ENCODE data around the gene SSC5D.
A peak's percentile ranks its signal among the peaks of the same experiment; 100 is the strongest.

The SSC5D gene

GRCh38 chr19:55459950-55460657 lies 28.1 kb upstream of the SSC5D start:
- Histone ChIP-seq H3K36me3 (ENCODE audit: insufficient read depth, low read length) (peaks cover 5% of the 10 kb centered on the region; the same call in 1 of the 2 replicates), H3K27me3 (ENCODE audit: insufficient read depth, low read length, poor library complexity) (no peaks in the 10 kb centered on the region), H3K4me1 (ENCODE audit: insufficient read depth, low read length) (peaks cover 34% of the 10 kb centered on the region), H3K9me3 (ENCODE audit: insufficient read depth, low read length, severe bottlenecking) (no peaks in the 10 kb centered on the region), H3K4me3 (ENCODE audit: low read depth in 1 of 2, low read length in 2 of 2) (peak overlapping the region in 1 of 2 experiments; percentile 97; a peak in 1 of 4 replicates), H4K20me1 (ENCODE audit: insufficient read depth, low read length) (peaks cover 11% of the 10 kb centered on the region; the same call in 1 of the 2 replicates), H3K9ac (ENCODE audit: low read depth, low read length) (peak overlapping the region; percentile 98), H3K4me2 (ENCODE audit: insufficient read depth, low read length) (peak overlapping the region; percentile 92; the same call in 1 of the 2 replicates), H3K79me2 (ENCODE audit: insufficient read depth, low read length) (peaks cover 33% of the 10 kb centered on the region), H3K27ac (ENCODE audit: low read length) (0 out of 2 replicates have a peak overlapping the region, but pooled peaks have one; percentile 6), H2AFZ (ENCODE audit: low read depth, low read length) (no peak overlapping the region)
- DNase-seq (no peak), ATAC-seq (ENCODE audit: insufficient read depth, low read depth) (no peak)
- TF ChIP-seq EZH2 (IDR thresholded peaks at IDR 0.05; ENCODE audit: borderline replicate concordance, low read depth, low read length, severe bottlenecking) = no peak
- no peak for TF ChIP-seq CTCF (IDR thresholded peaks at IDR 0.05; ENCODE audit: borderline replicate concordance, extremely low read depth, low read length, poor library complexity, severe bottlenecking)

- DNase-seq (peak; percentile 74), ATAC-seq (ENCODE audit: insufficient read depth, low read depth) (peak; percentile 23; the same call in 2 of the 3 replicates)
- H3K4me2 ChIP-seq (ENCODE audit: insufficient read depth, low read length) = peak overlapping the region; percentile 92
- H3K9ac ChIP-seq (ENCODE audit: low read depth, low read length) = peak overlapping the region; percentile 98
- peaks cover 11% of the 10 kb centered on the region; the same call in 1 of the 2 replicates for H4K20me1 ChIP-seq (ENCODE audit: insufficient read depth, low read length)
- H3K4me3 ChIP-seq (ENCODE audit: low read depth in 1 of 2, low read length in 2 of 2) = peak overlapping the region; percentile 87 to 97
- H2AFZ ChIP-seq (ENCODE audit: low read depth, low read length) = peak overlapping the region; percentile 91
- H3K9me3 ChIP-seq (ENCODE audit: insufficient read depth, low read length, severe bottlenecking) = no peaks in the 10 kb centered on the region
- no peaks in the 10 kb centered on the region for H3K36me3 ChIP-seq (ENCODE audit: insufficient read depth, low read length)
- TF ChIP-seq CTCF (IDR thresholded peaks at IDR 0.05; ENCODE audit: borderline replicate concordance, extremely low read depth, low read length, poor library complexity, severe bottlenecking) = no peak
- no peak for TF ChIP-seq EZH2 (IDR thresholded peaks at IDR 0.05; ENCODE audit: borderline replicate concordance, low read depth, low read length, severe bottlenecking)
- peaks cover 34% of the 10 kb centered on the region for H3K4me1 ChIP-seq (ENCODE audit: insufficient read depth, low read length)
- H3K27me3 ChIP-seq (ENCODE audit: insufficient read depth, low read length, poor library complexity) = no peaks in the 10 kb centered on the region
- H3K79me2 ChIP-seq (ENCODE audit: insufficient read depth, low read length) = peaks cover 33% of the 10 kb centered on the region
- peak overlapping the region; percentile 96 for H3K27ac ChIP-seq (ENCODE audit: low read length)
Observed at GRCh38 chr19:55460670-55461258, 27.5 kb upstream of the SSC5D start.

- no peaks in the 10 kb centered on the region for H3K27me3 ChIP-seq (ENCODE audit: insufficient read depth, low read length, poor library complexity)
- peak within 1 kb of the TSS; percentile 87 to 97 for H3K4me3 ChIP-seq (ENCODE audit: low read depth in 1 of 2, low read length in 2 of 2)
- no peaks in the 10 kb centered on the region for H3K9me3 ChIP-seq (ENCODE audit: insufficient read depth, low read length, severe bottlenecking)
- peak within 1 kb of the TSS; percentile 96 for H3K27ac ChIP-seq (ENCODE audit: low read length)
- TF ChIP-seq EZH2 (IDR thresholded peaks at IDR 0.05; ENCODE audit: borderline replicate concordance, low read depth, low read length, severe bottlenecking) = no peak
- no peak for TF ChIP-seq CTCF (IDR thresholded peaks at IDR 0.05; ENCODE audit: borderline replicate concordance, extremely low read depth, low read length, poor library complexity, severe bottlenecking)
- H3K4me2 ChIP-seq (ENCODE audit: insufficient read depth, low read length) = peak within 1 kb of the TSS; percentile 92
- H2AFZ ChIP-seq (ENCODE audit: low read depth, low read length) = peak within 1 kb of the TSS; percentile 91
- H3K36me3 ChIP-seq (ENCODE audit: insufficient read depth, low read length) = no peaks in the 10 kb centered on the region
- peak; percentile 96 for ATAC-seq (ENCODE audit: insufficient read depth, low read depth)
- peak within 1 kb of the TSS; percentile 98 for H3K9ac ChIP-seq (ENCODE audit: low read depth, low read length)
- peak; percentile 100 for DNase-seq
- H3K4me1 ChIP-seq (ENCODE audit: insufficient read depth, low read length) = peaks cover 34% of the 10 kb centered on the region
- peaks cover 11% of the 10 kb centered on the region; the same call in 1 of the 2 replicates for H4K20me1 ChIP-seq (ENCODE audit: insufficient read depth, low read length)
- peaks cover 33% of the 10 kb centered on the region for H3K79me2 ChIP-seq (ENCODE audit: insufficient read depth, low read length)
Observed at GRCh38 chr19:55461259-55461973, 26.8 kb upstream of the SSC5D start, which contains the start of gene ISOC2. Gene ISOC2 (minus strand): TSS chr19:55461642. CDS start chr19:55456486, 5,156 bp downstream.

Measured in DND-41 (cell line).